SJCRH30 (cell line): ENCODE results near the gene GNG7. TPM values are rescaled to one million over a fixed set of nuclear protein-coding genes. Genes with fewer than 3 reads are reported as not detected.
A peak's percentile ranks its signal among the peaks of the same experiment; 100 is the strongest.
"Not testable (repeated sequence)": the region's sequence is repeated elsewhere in the genome, so short reads cannot be mapped to it uniquely, and the experiment has no call there.

Source experiments
- DNase-seq, 2 experiments: peaks; one replicate each; pipeline ENCODE4 v3.0.0-alpha.2; 2015 to 2020
- H3K27ac ChIP-seq: fragments of 250-450 bp; sonication (Bioruptor Pico); 2 replicates; pipeline ENCODE4 v1.5.1; 2020; ENCODE audit warnings: mild to moderate bottlenecking, moderate library complexity
- H3K27me3 ChIP-seq: fragments of 250-450 bp; sonication (Bioruptor Pico); 2 replicates; pipeline ENCODE4 v1.5.1; 2020; ENCODE audit warnings: mild to moderate bottlenecking, moderate library complexity
- H3K36me3 ChIP-seq: fragments of 250-450 bp; sonication (Bioruptor Pico); 2 replicates; pipeline ENCODE4 v1.5.1; 2020; ENCODE audit warnings: mild to moderate bottlenecking, moderate library complexity
- H3K4me1 ChIP-seq: fragments of 250-450 bp; sonication (Bioruptor Pico); 2 replicates; pipeline ENCODE4 v1.5.1; 2020; ENCODE audit warnings: mild to moderate bottlenecking, moderate library complexity
- H3K4me3 ChIP-seq: fragments of 250-450 bp; sonication (Bioruptor Pico); 2 replicates; pipeline ENCODE4 v1.5.1; 2020; ENCODE audit warnings: mild to moderate bottlenecking, moderate library complexity
- H3K9me3 ChIP-seq: fragments of 250-450 bp; sonication (Bioruptor Pico); replicated peaks from 2 replicates; pipeline ENCODE4 v1.5.1; 2020; ENCODE audit warnings: mild to moderate bottlenecking, moderate library complexity
- total RNA-seq: library from RNA; depleted of rRNA; stranded (reverse); fragments of >200 nt; shearing (Covaris generic); gene quantifications from 2 replicates; pipeline ENCODE4 v1.2.3, GENCODE V29; 2014

GNG7 gene
- total RNA-seq, 1 experiment from 2014 or later = not detected

DNA sequence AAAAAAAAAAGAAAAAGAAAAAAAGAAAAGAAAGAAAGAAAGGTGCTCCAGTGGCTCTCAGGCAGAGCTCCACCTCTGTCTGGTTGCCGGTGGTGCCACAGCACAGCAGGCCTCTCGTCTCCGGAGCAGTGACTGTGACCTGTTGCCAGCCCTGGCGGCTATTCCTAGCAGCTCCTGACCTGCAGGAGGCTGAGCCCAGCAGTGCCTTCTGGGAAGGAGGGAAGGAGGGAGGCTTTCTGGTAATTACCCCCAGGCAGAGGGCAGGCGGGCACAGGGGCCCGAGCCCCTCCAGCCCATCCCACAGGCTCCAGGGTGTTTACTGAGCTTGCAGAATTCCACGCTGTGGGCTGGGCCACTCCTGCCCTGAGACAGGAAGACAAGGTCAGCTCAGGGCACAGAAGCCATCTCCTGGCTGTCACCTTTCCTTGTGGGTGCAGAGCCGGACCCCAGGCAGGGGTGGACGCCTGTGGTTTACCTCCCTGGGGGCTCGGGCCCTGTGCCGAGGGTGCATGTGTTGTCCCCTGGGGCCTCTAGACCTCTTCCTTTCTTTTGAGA is 77.9 kb downstream of the GNG7 start:
- no peaks in the 10 kb centered on the region for H3K4me1 ChIP-seq
- no peaks in the 10 kb centered on the region for H3K9me3 ChIP-seq
- no peak overlapping the region for H3K27ac ChIP-seq
- no peak overlapping the region for H3K4me3 ChIP-seq
- no peaks in the 10 kb centered on the region for H3K27me3 ChIP-seq
- no peaks in the 10 kb centered on the region for H3K36me3 ChIP-seq
- DNase-seq = peak; percentile 34 to 42

DNA sequence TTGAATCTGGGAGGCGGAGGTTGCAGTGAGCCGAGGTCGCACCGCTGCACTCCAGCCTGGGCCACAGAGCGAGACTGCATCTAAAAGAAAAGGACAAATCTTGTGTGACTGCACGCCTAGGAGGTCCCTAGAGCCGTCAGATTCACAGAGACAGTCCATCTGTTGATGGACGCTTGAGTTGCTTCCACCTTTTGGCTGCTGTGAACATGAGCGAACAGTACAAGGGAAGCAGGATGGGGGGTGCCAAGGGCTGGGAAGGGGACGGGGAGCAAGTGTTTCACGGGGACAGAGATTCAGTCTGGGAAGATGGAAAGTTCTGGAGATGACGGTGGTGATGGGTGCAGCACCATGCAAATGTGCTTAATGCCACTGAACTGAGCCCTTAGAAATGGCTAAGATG is 78.7 kb downstream of the GNG7 start:
- no peaks in the 10 kb centered on the region for H3K9me3 ChIP-seq
- no peak overlapping the region for H3K4me3 ChIP-seq
- H3K27me3 ChIP-seq = no peaks in the 10 kb centered on the region
- H3K27ac ChIP-seq = no peak overlapping the region
- H3K36me3 ChIP-seq = no peaks in the 10 kb centered on the region
- H3K4me1 ChIP-seq = no peaks in the 10 kb centered on the region
- no peak for DNase-seq

DNA sequence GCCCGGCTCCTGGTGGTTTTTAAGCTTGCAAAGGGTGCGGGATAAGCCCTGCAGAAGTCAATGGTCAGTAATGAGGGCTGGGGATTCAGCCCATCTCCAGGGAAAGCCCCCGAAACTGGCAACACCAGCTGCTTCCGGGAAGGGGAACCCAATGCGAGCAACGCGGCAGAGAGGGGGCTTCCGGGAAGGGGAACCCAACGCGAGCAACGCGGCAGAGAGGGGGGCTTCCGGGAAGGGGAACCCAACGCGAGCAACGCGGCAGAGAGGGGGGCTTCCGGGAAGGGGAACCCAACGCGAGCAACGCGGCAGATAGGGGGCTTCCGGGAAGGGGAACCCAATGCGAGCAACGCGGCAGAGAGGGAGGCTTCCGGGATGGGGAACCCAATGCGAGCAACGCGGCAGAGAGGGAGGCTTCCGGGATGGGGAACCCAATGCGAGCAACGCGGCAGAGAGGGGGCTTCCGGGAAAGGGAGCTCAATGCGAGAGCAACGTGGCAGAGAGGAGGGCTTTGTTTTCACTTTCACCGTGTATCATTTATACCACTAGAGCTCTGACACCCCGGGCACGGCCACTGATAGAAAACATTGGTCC is 80.0 kb downstream of the GNG7 start:
- not testable (repeated sequence) for H3K4me3 ChIP-seq, H3K27ac ChIP-seq, DNase-seq, H3K4me1 ChIP-seq, H3K9me3 ChIP-seq, H3K27me3 ChIP-seq, H3K36me3 ChIP-seq

DNA sequence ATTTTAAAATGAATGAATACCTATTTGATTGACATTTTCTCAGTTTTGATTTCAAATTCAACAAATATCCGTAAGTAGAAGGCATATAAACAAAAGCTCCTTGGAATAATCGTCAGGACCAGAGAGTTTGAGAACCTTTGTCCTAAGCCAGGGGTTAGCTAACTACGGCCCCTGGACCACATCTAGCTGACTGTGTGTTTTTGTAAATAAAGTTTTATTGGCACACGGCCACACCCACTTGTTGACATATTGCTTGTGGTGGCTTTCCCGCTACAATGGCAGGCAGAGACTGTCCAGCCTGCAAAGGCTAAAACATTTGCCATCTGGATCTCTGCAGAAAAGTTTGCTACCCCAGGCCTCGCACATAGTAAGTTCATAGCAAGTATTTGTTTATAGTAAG is 83.4 kb downstream of the GNG7 start:
- no peaks in the 10 kb centered on the region for H3K36me3 ChIP-seq
- no peak overlapping the region for H3K27ac ChIP-seq
- no peaks in the 10 kb centered on the region for H3K27me3 ChIP-seq
- DNase-seq = no peak
- H3K4me1 ChIP-seq = no peaks in the 10 kb centered on the region
- H3K4me3 ChIP-seq = no peak overlapping the region
- H3K9me3 ChIP-seq = no peaks in the 10 kb centered on the region

DNA sequence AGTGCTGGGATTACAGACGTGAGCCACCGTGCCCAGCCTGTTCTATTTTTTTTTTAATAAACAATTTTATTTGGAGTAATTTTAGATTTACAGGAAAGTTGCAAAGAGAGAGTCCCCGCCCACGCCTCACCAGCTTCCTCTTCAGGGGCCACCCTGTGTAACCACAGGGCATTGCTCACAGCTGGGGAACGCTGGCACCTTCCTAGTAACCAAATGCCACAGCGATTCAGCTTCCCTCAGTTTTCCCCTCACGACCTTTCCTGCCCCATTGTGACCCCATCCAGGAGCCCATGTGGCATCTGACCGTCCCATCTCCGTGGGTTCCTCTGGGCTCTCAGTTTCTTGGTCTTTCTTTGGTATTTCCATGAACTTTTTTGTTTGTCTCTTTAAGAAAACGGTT is 83.9 kb downstream of the GNG7 start:
- Histone ChIP-seq H3K9me3 (no peaks in the 10 kb centered on the region), H3K4me1 (no peaks in the 10 kb centered on the region), H3K27ac (no peak overlapping the region), H3K36me3 (no peaks in the 10 kb centered on the region), H3K27me3 (no peaks in the 10 kb centered on the region), H3K4me3 (no peak overlapping the region)
- no peak for DNase-seq

DNA sequence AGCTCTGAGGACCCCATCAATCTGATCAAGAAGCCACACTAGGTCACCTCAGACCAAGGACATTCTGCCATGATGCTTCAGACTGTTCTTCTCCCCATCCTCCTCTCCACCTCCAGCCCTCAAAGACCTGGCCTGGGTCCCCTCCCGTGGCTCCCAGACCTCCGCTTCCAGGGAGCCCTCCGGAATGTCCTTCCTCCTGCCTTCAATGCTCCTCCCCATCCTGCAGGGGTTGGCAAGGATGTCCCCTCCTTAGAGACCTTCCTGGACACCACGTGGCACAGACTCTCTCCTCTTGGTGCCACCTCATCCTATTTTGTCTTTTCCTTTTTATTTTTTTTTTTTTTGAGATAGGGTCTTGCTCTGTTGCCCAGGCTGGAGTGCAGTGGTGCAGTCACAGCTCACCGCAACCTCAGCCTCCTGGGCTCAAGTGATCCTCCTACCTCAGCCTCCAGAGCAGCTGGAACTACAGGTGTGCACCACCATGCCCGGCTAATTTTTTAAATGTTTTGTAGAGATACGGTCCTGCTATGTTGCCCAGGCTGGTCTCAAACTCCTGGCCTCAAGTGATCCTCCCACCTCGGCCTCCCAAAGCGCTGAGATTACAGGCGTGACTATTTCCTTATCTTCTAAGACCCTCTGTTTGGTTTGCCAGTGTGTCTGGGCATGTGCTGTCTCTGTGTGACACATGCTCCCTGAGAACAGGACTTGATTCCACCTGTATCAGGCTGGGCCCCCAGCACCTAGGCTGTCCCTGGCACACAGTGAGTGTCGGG is 84.9 kb downstream of the GNG7 start:
- DNase-seq = no peak
- Histone ChIP-seq H3K4me1 (no peaks in the 10 kb centered on the region), H3K27me3 (no peaks in the 10 kb centered on the region), H3K27ac (no peak overlapping the region), H3K36me3 (no peaks in the 10 kb centered on the region), H3K4me3 (no peak overlapping the region), H3K9me3 (no peaks in the 10 kb centered on the region)

DNA sequence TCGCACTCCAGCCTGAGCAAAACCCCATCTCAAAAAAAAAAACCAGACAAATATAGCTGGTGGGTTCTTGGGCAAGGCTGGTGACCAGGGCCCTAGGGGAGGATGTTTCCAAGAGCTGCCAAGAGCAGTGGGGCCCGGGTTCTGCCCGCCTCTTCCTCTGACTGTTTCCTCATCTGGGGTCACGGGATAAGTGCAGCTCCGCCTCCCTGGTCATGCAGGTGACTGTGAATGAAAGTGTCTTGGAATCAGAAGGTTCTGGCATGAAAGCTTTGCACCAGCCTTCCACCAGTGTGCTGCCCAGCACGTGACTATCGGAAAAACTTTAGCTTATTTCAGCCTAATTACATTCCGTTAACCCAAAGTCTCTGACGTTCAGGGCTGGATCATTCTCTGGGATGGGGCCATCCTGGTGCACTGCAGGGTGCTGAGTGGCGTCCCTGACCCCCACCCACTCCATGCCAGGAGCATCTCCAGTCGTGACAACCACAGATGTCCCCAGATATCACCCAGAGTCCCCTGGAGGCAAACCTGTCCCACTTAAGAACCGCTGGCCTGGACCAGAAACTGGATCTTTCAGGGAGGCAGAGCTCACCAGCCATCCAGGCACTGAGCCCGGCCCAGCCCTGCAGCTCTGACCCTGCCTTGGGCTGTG is 85.6 kb downstream of the GNG7 start:
- no peaks in the 10 kb centered on the region for H3K36me3 ChIP-seq
- DNase-seq = no peak
- no peak overlapping the region for H3K4me3 ChIP-seq
- no peaks in the 10 kb centered on the region for H3K27me3 ChIP-seq
- H3K27ac ChIP-seq = no peak overlapping the region
- H3K4me1 ChIP-seq = no peaks in the 10 kb centered on the region
- H3K9me3 ChIP-seq = no peaks in the 10 kb centered on the region

DNA sequence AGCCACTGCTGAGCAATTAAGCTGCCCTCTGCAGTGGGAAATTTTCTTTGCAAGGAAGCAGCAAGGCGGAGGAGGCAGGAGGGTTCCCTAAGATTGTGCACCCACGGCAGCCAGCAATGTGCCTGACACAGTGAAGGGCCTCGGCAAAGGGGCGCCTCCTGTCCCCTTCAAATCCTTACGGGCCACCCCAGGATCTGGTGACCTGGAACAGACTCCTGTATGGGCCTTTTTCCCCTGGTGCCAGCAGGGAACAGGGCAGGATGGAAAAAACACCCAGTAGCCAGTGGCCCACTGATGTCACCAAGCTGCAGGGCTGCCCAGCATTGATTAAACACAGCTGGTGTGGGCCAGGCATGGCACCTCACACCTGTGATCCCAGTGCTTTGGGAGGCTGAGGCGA is 86.7 kb downstream of the GNG7 start:
- Histone ChIP-seq H3K4me1 (no peaks in the 10 kb centered on the region), H3K4me3 (no peak overlapping the region), H3K27me3 (no peaks in the 10 kb centered on the region), H3K9me3 (no peaks in the 10 kb centered on the region), H3K27ac (no peak overlapping the region), H3K36me3 (no peaks in the 10 kb centered on the region)
- no peak for DNase-seq

DNA sequence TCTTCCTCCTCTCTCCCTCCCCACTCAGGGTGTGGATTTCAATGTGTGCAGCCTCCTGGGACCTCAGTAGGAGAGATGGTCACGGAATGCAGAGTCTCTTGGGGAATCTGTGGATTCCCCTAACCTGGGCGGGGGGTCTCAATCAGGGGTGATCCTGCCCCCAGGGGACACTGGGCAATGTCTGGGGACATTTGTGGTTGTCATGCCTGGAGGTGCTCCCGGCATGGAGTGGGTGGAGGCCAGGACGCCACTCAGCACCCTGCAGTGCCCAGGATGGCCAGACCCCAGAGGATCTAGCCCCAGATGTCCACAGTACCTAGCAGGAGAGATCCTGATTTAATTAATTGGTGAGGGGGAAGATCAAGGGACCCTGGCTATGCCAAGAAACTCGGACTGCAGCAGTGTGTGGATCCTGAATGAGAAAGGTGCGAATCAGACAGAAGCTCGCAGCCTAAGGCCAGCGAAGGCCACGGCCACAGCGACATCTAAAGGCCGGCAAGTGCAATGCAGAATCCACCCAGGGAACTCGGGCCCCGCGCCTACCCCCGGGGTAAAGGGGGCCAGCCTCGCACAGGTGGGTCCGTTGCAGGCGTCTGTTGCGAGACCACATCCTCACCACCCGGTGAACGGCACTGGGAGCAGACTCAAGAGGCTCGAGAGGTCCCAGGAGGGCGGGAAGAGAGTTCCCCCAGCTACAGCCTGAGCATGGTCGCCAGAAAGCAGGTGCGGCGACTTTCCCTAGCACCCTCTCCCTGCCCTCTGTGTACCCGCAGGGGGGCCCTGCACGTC is 88.8 kb downstream of the GNG7 start:
- no peaks in the 10 kb centered on the region for H3K4me1 ChIP-seq
- H3K36me3 ChIP-seq = no peaks in the 10 kb centered on the region
- peaks cover 5% of the 10 kb centered on the region; the same call in 1 of the 2 replicates for H3K27me3 ChIP-seq
- no peak overlapping the region for H3K4me3 ChIP-seq
- no peaks in the 10 kb centered on the region for H3K9me3 ChIP-seq
- H3K27ac ChIP-seq = no peak overlapping the region
- peak in 1 of 2 experiments; percentile 40 for DNase-seq

DNA sequence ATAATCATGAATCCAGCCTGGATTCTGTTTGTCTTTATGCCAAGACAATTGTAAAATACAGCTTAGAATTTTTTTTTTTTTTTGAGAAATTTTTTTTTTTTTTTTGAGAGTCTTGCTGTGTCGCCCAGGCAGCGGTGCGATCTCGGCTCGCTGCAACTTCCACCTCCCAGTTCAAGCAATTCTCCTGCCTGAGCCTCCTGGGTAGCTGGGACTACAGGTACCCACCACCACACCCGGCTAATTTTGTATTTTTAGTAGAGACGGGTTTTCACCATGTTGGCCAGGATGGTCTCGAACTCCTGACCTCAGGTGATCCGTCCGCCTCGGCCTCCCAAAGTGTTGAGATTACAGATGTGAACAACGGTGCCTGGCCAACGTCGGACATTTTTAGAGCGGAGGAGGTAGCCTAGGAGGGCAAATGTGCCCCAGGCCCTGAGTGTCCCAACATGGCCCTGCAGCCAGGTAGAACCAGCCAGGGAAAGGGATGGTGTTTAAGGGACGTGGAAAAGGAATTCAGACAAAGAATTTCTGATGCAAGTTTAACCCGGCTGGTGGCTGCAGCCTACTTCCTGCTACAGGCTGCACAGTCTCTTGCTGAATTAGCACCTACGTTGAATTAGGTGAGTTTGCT is 89.8 kb downstream of the GNG7 start:
- peaks cover 5% of the 10 kb centered on the region; the same call in 1 of the 2 replicates for H3K27me3 ChIP-seq

DNA sequence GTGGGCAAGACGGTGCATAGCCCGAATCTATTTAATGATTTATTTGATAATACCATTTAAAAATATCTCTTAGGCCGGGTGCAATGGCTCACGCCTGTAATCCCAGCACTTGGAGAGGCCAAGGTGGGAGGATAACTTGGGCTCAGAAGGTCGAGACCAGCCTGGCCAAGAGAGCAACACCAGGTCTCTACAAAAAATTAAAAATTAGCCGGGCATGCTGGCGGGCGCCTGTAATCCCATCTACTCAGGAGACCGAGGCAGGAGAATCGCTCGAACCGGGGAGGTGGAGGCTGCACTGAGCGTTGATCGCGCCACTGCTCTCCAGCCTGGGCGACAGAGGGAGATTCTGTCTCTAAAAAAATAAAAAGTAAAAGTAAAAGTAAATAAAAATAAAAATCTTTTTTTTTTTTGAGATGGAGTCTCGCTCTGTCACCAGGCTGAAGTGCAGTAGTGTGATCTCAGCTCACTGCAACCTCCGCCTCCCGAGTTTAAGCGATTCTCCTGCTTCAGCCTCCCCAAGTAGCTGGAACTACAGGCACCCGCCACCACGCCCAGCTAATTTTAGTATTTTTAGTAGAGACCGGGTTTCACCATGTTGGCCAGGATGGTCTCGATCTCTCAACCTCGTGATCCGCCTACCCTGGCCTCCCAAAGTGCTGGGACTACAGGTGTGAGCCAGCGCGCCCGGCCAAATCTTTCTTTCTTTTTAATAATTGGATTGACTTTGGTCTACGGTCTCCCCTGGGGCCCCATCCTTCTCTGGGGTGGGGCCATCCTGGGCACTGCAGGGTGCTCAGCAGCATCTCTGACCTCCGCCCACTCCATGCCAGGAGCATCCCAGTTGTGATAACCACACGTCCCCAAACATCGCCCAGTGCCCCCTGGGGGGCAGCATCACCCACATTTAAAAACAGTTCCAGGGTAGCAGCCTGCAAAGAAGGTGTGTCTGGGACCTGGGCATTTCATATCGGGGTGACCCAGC is 90.7 kb downstream of the GNG7 start:
- no peak for DNase-seq
- no peaks in the 10 kb centered on the region for H3K9me3 ChIP-seq
- H3K36me3 ChIP-seq = no peaks in the 10 kb centered on the region
- H3K4me3 ChIP-seq = no peak overlapping the region
- peaks cover 5% of the 10 kb centered on the region; the same call in 1 of the 2 replicates for H3K27me3 ChIP-seq
- H3K27ac ChIP-seq = no peak overlapping the region
- no peaks in the 10 kb centered on the region for H3K4me1 ChIP-seq

More for the DNA sequence above, 89.8 kb downstream of the GNG7 start:
- DNase-seq = no peak
- H3K4me3 ChIP-seq = no peak overlapping the region
- no peak overlapping the region for H3K27ac ChIP-seq
- H3K36me3 ChIP-seq = no peaks in the 10 kb centered on the region
- H3K4me1 ChIP-seq = no peaks in the 10 kb centered on the region
- H3K9me3 ChIP-seq = no peaks in the 10 kb centered on the region

DNA sequence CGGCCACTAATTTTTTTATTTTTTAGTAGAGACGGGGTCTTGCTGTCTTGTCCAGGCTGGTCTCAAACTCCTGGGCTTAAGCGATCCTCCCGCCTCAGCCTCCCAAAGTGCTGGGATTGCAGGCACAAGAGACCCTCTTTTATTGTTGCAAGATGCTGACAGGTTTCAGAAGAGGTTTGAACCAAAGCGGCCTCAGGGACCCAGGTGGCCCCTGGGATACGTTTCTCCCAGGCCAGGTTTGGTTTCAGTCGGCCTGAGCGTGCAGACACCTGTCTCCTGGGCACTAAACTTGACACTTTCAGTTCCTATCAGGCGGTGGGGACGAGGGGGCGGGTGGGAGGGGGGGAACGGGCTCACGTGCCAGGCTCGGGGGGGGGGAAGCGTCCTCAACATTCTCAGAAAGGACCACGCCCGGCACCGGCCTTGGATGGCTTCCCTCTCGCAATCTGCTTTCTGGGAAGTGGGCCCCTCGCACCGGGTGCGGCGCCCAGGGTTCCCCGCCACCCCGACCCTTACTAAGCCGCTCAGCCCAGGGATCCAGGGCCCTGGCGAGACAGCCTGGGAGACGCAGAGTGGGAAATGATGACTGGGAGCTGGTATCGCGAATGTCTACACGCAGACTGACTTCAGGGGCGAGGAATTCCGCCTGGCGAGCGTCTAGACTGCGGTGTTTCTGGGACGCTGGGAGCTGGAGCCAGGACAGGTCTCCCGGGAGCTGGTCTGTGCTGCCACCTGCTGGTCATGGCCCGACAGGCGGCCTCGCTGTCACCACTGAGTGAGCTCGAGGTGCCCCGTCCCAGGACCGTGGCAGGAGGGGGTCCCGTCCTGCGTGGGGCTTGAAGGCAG is 91.6 kb downstream of the GNG7 start:
- Histone ChIP-seq H3K4me3 (peak overlapping the region; percentile 33), H3K27ac (no peak overlapping the region), H3K4me1 (no peaks in the 10 kb centered on the region), H3K9me3 (no peaks in the 10 kb centered on the region), H3K27me3 (peaks cover 5% of the 10 kb centered on the region; the same call in 1 of the 2 replicates), H3K36me3 (no peaks in the 10 kb centered on the region)
- peak; percentile 85 to 90 for DNase-seq
